ENCODE results near the gene TSSK2.
"Not testable (repeated sequence)": the region's sequence is repeated elsewhere in the genome, so short reads cannot be mapped to it uniquely, and the experiment has no call there.

Gene TSSK2

GRCh38 chr22:19130959-19131684 is at the start of gene TSSK2:
Gene TSSK2, plus strand, starts transcription at chr22:19131308. Its CDS starts 92 bp downstream, at chr22:19131400.
- DNase-seq (ENCODE audit: low read depth, low spot score): no peak

- DNase-seq (ENCODE audit: low read depth, low spot score): no peak
Observed at GRCh38 chr22:19081351-19081750, 49.8 kb upstream of the TSSK2 start.

- DNase-seq (ENCODE audit: low read depth, low spot score): no peak
Observed at GRCh38 chr22:19082101-19082500, 49.0 kb upstream of the TSSK2 start.

GRCh38 chr22:19082793-19083192 is 48.3 kb upstream of the TSSK2 start:
- DNase-seq (ENCODE audit: low read depth, low spot score): no peak

- DNase-seq (ENCODE audit: low read depth, low spot score): not testable (repeated sequence)
Observed at GRCh38 chr22:19084126-19084525, 47.0 kb upstream of the TSSK2 start.

- not testable (repeated sequence) for DNase-seq (ENCODE audit: low read depth, low spot score)
Observed at GRCh38 chr22:19084586-19084985, 46.5 kb upstream of the TSSK2 start.

GRCh38 chr22:19085233-19085718 is 45.8 kb upstream of the TSSK2 start:
- DNase-seq (ENCODE audit: low read depth, low spot score): peak; percentile 39

- no peak for DNase-seq (ENCODE audit: low read depth, low spot score)
Observed at GRCh38 chr22:19086417-19086816, 44.7 kb upstream of the TSSK2 start.

- peak; percentile 46 for DNase-seq (ENCODE audit: low read depth, low spot score)
Observed at GRCh38 chr22:19086896-19087295, 44.2 kb upstream of the TSSK2 start.

- no peak for DNase-seq (ENCODE audit: low read depth, low spot score)
Observed at GRCh38 chr22:19088866-19089595, 42.1 kb upstream of the TSSK2 start.

GRCh38 chr22:19090183-19090582 is 40.9 kb upstream of the TSSK2 start:
- DNase-seq (ENCODE audit: low read depth, low spot score): no peak

GRCh38 chr22:19090586-19091127 is 40.5 kb upstream of the TSSK2 start:
- DNase-seq (ENCODE audit: low read depth, low spot score): no peak

GRCh38 chr22:19092725-19093124 is 38.4 kb upstream of the TSSK2 start:
- DNase-seq (ENCODE audit: low read depth, low spot score): no peak

GRCh38 chr22:19094393-19094997 is 36.6 kb upstream of the TSSK2 start:
- DNase-seq (ENCODE audit: low read depth, low spot score): no peak

GRCh38 chr22:19096555-19096954 is 34.6 kb upstream of the TSSK2 start:
- no peak for DNase-seq (ENCODE audit: low read depth, low spot score)

GRCh38 chr22:19097518-19097917 is 33.6 kb upstream of the TSSK2 start:
- DNase-seq (ENCODE audit: low read depth, low spot score): no peak

GRCh38 chr22:19098157-19098556 is 33.0 kb upstream of the TSSK2 start:
- DNase-seq (ENCODE audit: low read depth, low spot score): no peak

- DNase-seq (ENCODE audit: low read depth, low spot score): peak; percentile 39
Observed at GRCh38 chr22:19103880-19104821, 27.0 kb upstream of the TSSK2 start.

- DNase-seq (ENCODE audit: low read depth, low spot score): no peak
Observed at GRCh38 chr22:19105456-19105855, 25.7 kb upstream of the TSSK2 start.

GRCh38 chr22:19105867-19106802 is 25.0 kb upstream of the TSSK2 start:
- DNase-seq (ENCODE audit: low read depth, low spot score): no peak

All from astrocyte of the hippocampus (primary cell).